Stimulated activated CD4-positive, alpha-beta T cell treated with anti-CD3 and anti-CD28 coated beads, TNF-alpha, amount 100 ng/mL, for 24 hours (primary cell): ENCODE measurements around the gene NCL.
A peak's percentile ranks its signal among the peaks of the same experiment; 100 is the strongest.
"Not testable (repeated sequence)": the region's sequence is repeated elsewhere in the genome, so short reads cannot be mapped to it uniquely, and the experiment has no call there.

ENCODE experiments used
- DNase-seq, 3 experiments: peaks; one replicate each; pipeline ENCODE4 v3.0.0-alpha.2; 2020; ENCODE audit warnings: low read depth in 3 of 3

Gene NCL

GRCh38 chr2:231430437-231430836 is 33.8 kb downstream of the NCL start:
- not testable (repeated sequence) for DNase-seq

- DNase-seq, result no peak
Measured at GRCh38 chr2:231429901-231430300, 34.4 kb downstream of the NCL start.

- DNase-seq, result no peak
Measured at GRCh38 chr2:231429152-231429551, 35.1 kb downstream of the NCL start.

- no peak for DNase-seq
Measured at GRCh38 chr2:231427116-231427515, 37.2 kb downstream of the NCL start.

GRCh38 chr2:231425811-231426703 is 38.2 kb downstream of the NCL start:
- DNase-seq, result peak in 1 of 3 experiments; percentile 20

- no peak for DNase-seq
Measured at GRCh38 chr2:231425291-231425810, 38.9 kb downstream of the NCL start.

- no peak for DNase-seq
Measured at GRCh38 chr2:231423176-231423575, 41.1 kb downstream of the NCL start.

GRCh38 chr2:231422056-231422455 is 42.2 kb downstream of the NCL start:
- DNase-seq, result no peak

GRCh38 chr2:231421051-231421580 is 43.2 kb downstream of the NCL start:
- no peak for DNase-seq

GRCh38 chr2:231418820-231419640 is 45.3 kb downstream of the NCL start:
- no peak for DNase-seq

- DNase-seq, result no peak
Measured at GRCh38 chr2:231415029-231415428, 49.3 kb downstream of the NCL start.

- DNase-seq, result no peak
Measured at GRCh38 chr2:231413921-231414476, 50.3 kb downstream of the NCL start.

GRCh38 chr2:231413456-231413855 is 50.8 kb downstream of the NCL start:
- no peak for DNase-seq

GRCh38 chr2:231412618-231412963 is 51.7 kb downstream of the NCL start:
- DNase-seq, result no peak

GRCh38 chr2:231411831-231412617 is 52.3 kb downstream of the NCL start:
- DNase-seq, result peak in 2 of 3 experiments; percentile 48 to 77

GRCh38 chr2:231411237-231411636 is 53.0 kb downstream of the NCL start:
- DNase-seq, result no peak

GRCh38 chr2:231410293-231411004 is 53.8 kb downstream of the NCL start:
- no peak for DNase-seq

- no peak for DNase-seq
Measured at GRCh38 chr2:231409776-231410175, 54.5 kb downstream of the NCL start.

- DNase-seq, result not testable (repeated sequence)
Measured at GRCh38 chr2:231408304-231408703, 56.0 kb downstream of the NCL start.

GRCh38 chr2:231407686-231408085 is 56.6 kb downstream of the NCL start:
- not testable (repeated sequence) for DNase-seq
